GM18505 (cell line): ENCODE measurements around the gene TRHDE.

Source experiments
- ATAC-seq: cut with Tn5 transposase; IDR thresholded peaks from one replicate; pipeline ENCODE4 v1.9.1; 2021; ENCODE audit not compliant: unreplicated experiment
- POLR2A ChIP-seq: IDR thresholded peaks from 4 replicates; pipeline ENCODE4 v1.6.1; 2011; ENCODE audit warnings: borderline replicate concordance; ENCODE audit not compliant: insufficient read depth, insufficient read length; ENCODE audit errors: extremely low read depth

The TRHDE gene

DNA sequence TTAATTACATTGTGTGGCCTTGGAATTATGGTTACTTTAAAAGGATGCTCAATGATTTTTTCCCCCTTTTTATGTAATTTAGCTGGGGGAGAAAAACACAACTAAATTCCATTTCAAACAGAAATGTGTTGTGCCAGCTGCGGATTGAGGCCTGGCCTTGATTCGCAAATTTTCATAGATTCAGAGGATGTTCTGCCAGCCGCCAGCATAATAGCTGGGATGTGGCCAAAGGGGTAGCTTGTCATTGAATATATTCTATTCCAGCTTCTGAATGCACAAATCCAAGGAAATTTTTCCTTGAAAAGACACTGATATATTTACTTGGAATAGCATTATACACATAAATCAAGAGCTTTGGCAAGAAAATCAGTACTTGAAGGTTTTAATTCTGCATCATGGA lies 43.7 kb downstream of the TRHDE start:
- no peak for TF ChIP-seq POLR2A
- ATAC-seq, result no peak

DNA sequence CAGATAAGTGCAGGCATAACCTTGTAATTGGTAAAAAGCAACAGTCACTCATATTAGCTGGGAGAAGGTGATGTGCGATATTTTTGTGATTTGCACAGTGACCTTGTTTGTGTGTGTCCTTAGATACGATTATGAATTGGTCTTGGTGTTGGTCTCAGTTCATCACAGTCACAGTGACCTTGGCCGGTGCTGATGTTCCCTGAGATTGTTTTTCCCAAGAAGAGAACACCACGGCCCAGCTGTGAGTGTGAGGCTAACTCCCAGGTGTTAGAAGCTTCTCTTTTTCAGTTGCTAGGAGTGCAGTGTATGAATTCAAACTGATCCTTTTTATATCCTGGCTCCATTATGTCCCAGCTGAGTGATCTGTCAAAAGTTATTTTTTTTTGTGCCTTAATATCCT lies 46.2 kb downstream of the TRHDE start:
- no peak for TF ChIP-seq POLR2A
- no peak for ATAC-seq

DNA sequence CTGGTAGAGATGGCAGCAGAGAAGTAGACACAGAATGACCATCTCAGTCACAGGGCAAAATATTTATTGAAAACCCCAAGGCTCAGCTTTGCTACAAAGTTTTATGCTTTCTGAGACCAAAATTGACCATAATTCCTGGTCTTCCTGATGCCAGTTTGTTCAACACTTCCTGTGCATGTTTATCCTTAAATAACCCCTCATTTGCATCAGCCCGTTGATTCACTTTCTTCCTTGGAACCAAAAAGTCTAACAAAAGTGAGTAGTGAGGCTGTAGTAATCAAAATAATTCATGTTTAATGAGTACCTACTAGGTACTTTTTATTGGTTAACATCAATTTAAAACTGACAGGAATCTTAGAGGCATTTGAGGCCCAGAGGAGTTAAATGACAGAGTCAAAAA lies 51.7 kb downstream of the TRHDE start:
- no peak for ATAC-seq

DNA sequence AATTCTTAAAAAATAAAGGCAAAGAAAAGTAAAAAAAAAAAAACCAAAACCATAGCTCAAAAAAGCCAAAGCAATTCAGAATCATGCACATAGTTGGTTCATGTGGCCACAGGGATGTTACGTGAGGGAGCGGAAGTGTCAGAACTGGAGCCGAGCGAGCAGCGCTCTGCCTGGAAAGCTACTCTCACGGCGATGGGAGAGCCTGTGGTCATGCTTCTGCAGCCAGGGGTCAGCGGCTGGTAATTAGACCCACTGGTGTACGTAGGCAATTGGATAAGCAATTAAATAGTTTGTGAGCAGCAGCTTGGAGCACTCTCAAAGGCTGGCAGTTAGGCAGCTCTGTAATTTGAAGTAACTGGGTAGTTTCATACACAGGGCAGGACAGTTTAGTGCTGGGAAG lies 58.1 kb downstream of the TRHDE start:
- ATAC-seq, result no peak
- TF ChIP-seq POLR2A, result no peak

More for the DNA sequence above, 51.7 kb downstream of the TRHDE start:
- TF ChIP-seq POLR2A, result no peak

DNA sequence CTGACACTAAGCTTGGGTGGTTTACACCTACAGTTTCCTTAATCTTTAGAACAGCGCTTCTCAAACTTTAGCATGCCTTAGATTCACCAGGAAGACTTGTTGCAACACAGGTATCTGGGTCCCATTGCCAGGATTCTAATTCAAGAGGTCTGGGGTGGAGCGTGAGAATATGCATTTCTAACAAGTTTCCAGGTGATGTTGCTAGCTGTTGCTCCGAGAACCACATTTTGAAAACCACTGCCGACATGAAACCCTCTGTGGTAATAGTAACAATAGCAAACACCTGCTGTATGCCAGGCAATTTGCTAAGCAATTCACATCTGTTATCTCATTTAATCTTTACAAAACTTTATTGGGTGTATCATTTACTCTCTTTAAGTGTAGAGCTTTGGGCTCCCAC lies 58.6 kb downstream of the TRHDE start:
- no peak for ATAC-seq
- TF ChIP-seq POLR2A, result no peak

DNA sequence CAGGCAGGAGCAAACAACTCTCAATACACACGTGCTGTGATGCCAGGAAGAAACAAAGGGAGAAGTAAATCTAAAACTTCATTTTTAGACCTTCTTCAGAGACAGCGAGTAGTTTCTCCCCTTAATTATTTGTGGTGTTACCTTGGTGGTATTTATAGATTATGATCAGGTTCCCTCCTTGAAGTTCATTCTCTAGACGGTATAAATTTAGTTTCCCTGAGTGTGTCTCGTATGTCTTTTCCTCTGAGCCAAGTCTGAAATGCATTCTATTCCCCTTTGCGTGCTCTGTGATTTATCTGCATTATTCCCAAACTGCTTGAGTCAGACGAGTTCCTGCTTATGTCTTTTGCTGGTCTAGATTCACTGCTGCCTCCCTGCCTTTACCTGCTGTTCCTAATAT lies 65.2 kb downstream of the TRHDE start:
- ATAC-seq, result no peak
- TF ChIP-seq POLR2A, result no peak

DNA sequence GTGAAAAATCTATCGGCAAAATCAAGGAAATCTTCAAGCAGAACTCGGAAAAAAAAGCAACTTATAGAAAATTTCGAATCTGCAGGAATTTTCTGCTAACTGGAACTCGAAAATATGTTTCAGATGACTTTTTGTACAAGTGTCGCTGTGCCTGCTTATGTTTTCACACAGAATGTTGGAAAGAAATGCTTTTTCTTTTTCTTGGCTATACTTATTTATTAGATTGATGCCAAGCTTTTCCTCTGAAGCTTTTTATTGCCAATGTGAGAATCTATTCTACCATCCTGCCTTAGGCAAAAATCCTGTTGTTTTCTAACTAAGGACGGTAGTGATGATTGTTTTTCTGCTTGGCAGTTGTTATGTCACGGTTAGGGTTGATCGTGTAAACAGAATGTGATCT lies 65.8 kb downstream of the TRHDE start:
- TF ChIP-seq POLR2A, result no peak
- no peak for ATAC-seq

DNA sequence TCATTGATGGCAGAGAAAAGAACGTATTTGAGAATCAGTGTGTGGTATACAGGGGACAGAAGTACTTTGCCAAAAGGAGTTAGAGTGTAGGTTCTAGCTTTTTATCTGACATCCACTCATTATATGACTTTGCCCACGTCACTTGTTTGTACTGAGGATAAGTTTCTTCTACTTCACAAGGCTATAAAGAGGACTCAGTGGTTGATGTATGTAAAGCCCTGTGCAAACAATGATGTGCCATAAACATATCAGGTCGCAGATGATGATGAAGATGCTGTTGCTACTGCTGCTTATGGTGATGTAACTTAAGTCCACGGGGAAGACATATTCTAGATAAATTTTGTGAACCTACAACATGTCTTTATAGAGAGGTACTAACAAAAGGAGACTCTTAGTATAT lies 66.3 kb downstream of the TRHDE start:
- no peak for ATAC-seq
- TF ChIP-seq POLR2A, result no peak

DNA sequence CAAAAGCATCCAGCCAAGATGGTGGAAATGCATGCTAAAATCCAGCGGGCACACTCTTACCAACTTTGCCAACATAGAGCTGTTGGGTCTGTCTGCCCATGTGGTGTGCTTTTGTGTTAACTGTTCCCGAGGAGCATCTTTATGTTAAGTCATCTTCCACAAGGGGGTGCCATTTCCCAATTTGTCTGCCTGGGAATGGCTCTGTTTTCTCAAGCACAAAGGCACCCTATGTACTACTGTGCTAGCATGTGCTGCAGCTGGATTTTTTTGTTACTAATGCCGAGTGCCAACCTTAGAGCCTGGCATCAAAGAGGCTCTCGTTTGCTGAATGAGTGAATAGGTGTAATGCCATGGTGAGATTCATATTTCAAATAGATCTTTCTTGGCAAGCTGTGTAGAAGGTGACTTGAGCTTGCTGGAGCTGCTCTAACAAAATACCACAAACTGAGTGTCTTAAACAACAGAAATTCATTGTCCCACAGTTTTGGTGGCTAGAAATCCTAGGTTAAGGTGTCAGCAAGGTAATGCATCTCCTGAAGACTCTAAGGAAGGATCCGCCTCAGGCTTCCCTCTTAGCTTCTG lies 74.3 kb downstream of the TRHDE start:
- no peak for TF ChIP-seq POLR2A
- ATAC-seq, result peak; percentile 96

DNA sequence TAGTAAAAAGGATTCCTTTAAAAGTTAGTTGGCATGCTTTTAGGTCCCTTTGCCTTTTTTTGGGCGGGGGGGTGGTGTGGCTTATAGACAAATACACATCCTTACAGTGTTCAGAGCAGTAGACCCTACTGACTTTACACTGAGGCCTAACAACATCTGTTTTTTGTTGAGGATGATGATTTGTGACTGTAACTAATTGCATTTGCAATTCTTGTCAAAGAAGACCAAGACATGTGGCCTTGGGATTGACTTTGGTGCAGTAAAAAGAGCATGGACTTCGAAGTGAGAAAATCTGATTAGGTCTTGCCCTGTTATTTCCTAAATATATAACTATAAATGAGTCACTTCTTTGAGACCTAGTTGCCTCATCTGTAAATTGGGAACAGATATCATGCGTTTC lies 77.3 kb downstream of the TRHDE start:
- no peak for TF ChIP-seq POLR2A
- ATAC-seq, result no peak

DNA sequence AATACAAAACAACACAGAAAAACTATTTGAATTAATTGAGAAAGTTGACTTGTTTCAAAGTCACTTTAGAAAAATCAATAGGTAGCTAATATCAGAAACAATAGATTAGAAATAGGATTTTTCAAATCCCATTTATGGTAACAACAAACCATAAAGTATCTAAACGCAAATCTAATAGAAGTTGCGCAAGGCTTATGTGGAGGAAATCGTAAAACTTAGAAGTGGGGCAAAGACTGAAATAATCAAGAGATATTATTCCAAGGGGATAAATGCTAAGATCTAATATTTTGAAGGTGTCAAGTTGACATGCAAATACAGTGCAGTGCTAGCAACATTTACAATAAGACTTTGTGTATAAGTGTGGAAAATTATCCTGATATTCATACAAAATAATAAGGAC lies 87.2 kb downstream of the TRHDE start:
- ATAC-seq, result no peak
- TF ChIP-seq POLR2A, result no peak

DNA sequence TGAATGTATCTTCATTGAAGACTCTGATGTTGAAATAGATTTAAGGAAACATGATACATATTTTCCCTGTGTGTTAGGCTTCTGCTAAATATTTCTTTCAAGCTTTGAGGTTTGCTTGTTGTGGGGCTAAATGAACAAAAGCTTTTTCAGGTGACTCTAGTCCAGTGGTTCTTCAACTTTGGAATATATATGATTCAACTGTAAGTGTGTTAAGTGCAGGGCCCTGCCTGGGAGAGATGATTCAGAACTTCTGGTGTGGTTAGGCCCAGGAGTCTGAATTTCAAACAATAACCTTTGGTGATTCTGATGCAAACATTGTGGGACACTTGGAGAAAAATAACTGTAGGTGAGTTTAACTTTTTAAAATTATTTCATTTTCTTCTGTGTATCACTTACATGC lies 93.0 kb downstream of the TRHDE start:
- ATAC-seq, result no peak
- no peak for TF ChIP-seq POLR2A

DNA sequence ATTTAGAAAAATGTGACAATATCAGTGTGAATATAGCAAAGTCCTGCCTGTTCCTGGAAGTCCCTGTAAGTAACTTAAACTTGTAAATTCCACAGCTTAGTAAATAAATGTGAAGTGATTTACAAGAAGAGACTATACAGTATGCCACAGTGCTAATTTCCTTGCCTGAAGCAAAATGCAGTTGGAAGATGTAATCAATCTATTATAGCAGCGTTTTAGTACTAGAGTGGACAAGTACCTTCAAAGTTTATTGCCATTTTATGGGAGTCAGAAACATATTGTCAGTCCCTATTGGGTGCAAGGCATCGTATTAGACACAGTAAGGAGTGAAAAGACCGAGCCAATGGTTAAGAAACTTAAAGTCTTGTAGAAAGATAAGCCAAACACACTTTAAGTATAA lies 94.1 kb downstream of the TRHDE start:
- no peak for TF ChIP-seq POLR2A
- no peak for ATAC-seq

DNA sequence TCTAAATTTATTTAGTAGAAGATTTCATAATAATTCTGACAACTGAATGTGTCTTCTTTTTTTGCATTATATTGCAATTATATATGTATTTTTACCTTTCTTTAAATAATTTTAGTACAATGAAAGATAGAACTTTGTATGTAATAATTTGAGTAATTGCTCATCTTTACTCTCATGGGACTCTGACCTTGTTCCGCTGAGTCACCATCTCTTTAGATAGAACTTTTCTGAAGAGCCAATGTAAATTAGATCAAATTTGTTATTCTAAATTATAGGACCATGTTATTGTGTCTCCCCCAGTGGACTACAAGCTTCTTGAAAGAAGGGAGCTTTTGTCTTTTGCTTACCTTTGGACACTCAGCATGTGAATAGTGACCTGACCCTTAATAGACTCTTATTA lies 96.1 kb downstream of the TRHDE start:
- TF ChIP-seq POLR2A, result no peak
- no peak for ATAC-seq
